ENCODE data around the gene ARL9.

- no peak for TF ChIP-seq CTCF (IDR thresholded peaks at IDR 0.05)
- TF ChIP-seq EP300 (IDR thresholded peaks at IDR 0.05): no peak
- TF ChIP-seq POLR2A (IDR thresholded peaks at IDR 0.05): no peak
Measured at GRCh38 chr4:56465599-56466295, 39.8 kb upstream of the ARL9 start.
